Adrenal gland (tissue), 5 donors: Measurements from ENCODE around the gene PLA2G4E.

Experiments
- CTCF ChIP-seq, 6 experiments: fragments of 450-650 bp in 4 of 6; fragments of 200-600 bp in 2 of 6; sonication (generic) in 1 of 6; IDR thresholded peaks; 1 replicate in 5 of 6; 2 replicates in 1 of 6; pipeline versions ENCODE4 v1.5.1 to v1.8.0; 2016 to 2021; ENCODE audit warnings: antibody characterized with exemption in 6 of 6, mild to moderate bottlenecking in 2 of 6, moderate library complexity in 1 of 6
- POLR2A ChIP-seq, 2 donors: fragments of 450-650 bp; IDR thresholded peaks; one replicate each; pipeline ENCODE4 v1.6.1; 2017; ENCODE audit warnings: antibody characterized with exemption in 2 of 2, mild to moderate bottlenecking in 2 of 2, moderate library complexity in 1 of 2
- donor health status: DM: no; HTN: no; CAD: no.

GRCh38 chr15:41932511-41933289 is 88.1 kb downstream of the PLA2G4E start:
- no peak for TF ChIP-seq CTCF (IDR thresholded peaks at IDR 0.05)
- no peak for TF ChIP-seq POLR2A (IDR thresholded peaks at IDR 0.05)
